ENCODE data around the gene NID1.

The NID1 gene

GRCh38 chr1:236063551-236063918 is 1.4 kb downstream of the NID1 start:
- DNase-seq = no peak

DNA sequence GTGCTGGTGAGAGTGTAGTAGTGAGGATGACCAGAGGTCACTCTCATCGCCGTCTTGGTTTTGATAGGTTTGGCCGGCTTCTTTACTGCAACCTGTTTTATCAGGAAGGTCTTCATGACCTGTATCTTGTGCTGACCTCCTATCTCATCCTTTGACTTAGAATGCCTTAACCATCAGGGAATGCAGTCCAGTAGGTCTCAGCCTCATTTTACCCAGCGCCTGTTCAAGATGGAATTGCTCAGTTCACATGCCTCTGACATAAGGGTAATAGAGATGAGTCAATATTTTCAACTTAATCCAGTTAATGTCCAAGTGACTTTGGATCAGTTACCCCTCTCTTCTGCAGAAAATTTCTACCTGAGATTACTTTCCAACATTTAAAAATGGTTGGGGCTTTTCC is 4.6 kb downstream of the NID1 start:
- DNase-seq = no peak

- no peak for DNase-seq
Measured at GRCh38 chr1:236059011-236059410, 5.9 kb downstream of the NID1 start.

GRCh38 chr1:236058141-236058934 is 6.6 kb downstream of the NID1 start:
- DNase-seq = no peak

- no peak for DNase-seq
Measured at GRCh38 chr1:236057546-236057945, 7.3 kb downstream of the NID1 start.

- no peak for DNase-seq
Measured at GRCh38 chr1:236052232-236052993, 12.5 kb downstream of the NID1 start.

DNA sequence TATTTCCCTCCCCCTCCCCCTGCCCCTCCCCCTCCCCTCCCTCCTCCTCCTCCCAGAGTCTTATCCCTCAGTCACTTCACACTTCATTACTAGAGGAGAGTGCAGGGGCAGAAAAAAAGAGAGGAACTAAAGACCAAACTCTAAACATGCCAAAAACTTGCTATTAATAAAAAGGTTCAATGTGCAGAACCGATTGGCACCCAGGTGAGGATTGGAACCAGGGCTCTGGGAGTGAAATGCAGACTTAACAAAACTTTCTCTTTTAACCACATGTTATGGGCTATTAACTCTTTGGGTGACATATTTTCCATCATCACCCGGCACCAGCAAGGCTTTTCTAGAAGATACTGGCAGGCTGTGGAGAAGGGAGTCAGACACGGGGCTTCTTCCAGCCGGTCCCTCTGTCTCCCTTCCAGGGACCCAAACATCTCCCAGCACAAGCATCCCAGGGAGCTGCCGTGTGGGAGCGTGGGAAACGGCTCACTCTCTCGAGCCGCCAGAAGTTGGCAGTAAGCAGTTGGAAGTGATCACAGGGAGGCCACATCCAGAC is 13.6 kb downstream of the NID1 start:
- DNase-seq = no peak

DNA sequence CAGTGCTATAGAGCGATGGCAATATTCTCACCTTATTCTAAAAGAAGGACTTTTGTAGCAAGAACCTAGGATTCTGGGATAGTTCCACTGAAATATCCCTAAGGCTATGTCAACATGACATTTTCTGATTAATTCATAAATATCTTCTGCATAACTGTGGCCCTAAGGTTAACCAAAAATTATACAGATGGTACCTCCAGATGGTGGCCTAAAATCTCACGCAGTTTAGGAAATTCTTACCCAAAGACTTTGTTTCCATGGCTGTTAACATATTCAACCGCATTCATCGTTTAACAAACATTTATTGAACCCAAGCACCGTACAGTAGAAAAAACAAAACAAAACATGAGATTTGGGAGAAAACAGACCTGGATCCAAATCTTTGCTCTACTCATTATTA is 19.1 kb downstream of the NID1 start:
- no peak for DNase-seq

DNA sequence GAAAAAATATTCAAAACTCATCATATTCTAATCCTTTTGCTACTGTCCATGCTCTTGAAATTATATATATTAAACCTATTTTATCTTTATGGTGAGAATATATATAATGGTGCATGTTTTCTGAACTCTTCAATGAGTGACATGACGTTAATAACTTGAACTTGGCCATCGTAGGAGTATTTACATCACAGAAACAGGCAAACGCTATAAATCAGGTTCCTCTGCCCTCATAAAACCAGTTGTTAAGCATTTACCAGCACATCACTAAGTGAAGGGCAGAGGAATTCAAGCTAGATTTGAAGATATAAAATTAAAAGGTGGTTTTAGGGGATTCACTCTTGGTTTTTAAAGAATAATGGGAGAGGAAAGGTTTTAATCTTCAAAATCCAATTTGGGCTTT is 20.5 kb downstream of the NID1 start:
- no peak for DNase-seq

- DNase-seq = no peak
Measured at GRCh38 chr1:236041631-236042618, 23.0 kb downstream of the NID1 start.

DNA sequence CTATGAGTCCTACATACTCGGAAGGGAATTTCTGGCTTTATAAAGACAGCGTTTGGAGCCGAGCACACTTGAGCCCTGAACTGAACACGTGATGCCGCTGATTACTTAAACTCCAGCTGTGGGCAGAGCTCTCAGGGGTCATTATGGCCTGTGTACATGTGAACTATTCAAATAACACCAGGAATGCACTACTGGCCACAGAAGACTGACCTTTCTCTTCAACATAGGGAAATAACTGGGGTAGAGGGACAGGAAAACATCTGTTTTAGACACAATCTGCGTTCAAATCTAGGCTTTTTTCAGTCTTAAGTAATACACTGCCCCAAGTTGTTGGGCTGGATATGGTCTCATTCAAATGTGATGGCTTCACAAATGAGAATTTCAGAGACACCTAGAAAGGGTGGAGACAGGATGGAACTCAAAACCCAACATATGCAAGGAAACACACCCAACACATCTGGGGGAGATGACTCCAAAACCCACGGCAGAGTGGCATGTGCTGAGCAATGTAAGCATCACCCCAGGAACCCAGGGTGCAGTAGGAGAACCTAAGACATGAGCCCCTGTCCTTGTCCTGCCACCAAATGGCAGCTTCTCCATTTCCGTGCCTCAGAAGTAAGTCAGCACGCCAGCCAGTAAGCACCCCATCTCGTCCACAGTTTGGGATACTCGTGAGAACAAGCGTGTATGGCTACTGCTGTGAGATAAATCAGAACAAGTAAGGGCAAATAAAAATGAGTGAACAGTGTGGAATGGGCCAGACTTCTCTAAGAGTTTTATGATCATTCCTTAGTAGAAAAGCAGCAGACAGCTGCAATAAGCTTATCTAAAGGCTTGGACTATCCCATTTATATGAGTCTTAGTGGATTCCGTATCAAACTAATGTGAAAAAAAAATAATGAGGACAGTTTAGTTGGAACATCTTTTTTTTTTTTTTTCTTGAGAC is 24.9 kb downstream of the NID1 start:
- DNase-seq = no peak

GRCh38 chr1:236038034-236038433 is 26.9 kb downstream of the NID1 start:
- no peak for DNase-seq

GRCh38 chr1:236035681-236036101 is 29.2 kb downstream of the NID1 start:
- no peak for DNase-seq

GRCh38 chr1:236033336-236033735 is 31.6 kb downstream of the NID1 start:
- DNase-seq = no peak

- DNase-seq = no peak
Measured at GRCh38 chr1:236030534-236030933, 34.4 kb downstream of the NID1 start.

- no peak for DNase-seq
Measured at GRCh38 chr1:236029428-236029940, 35.4 kb downstream of the NID1 start.

- no peak for DNase-seq
Measured at GRCh38 chr1:236027104-236027503, 37.8 kb downstream of the NID1 start.

DNA sequence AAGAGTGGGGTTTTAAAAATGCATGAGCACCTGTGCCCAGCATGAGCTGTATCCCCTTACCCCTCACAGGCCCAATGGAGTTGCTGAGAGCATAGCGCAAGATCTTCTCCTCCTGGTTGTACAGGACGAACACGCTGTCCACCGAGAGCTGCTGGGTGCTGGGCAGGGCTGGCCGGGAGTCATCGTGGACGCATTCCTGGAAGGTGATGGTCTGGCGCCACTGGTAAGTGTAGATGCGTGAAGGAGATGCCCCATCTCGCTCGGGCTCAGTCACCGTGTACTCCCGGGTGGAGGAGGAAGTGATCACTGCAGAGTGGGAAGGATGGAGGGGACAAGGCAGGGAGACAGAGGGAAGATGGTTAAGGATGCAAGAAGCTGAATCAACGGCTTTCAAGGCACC is 39.1 kb downstream of the NID1 start:
- DNase-seq = no peak

DNA sequence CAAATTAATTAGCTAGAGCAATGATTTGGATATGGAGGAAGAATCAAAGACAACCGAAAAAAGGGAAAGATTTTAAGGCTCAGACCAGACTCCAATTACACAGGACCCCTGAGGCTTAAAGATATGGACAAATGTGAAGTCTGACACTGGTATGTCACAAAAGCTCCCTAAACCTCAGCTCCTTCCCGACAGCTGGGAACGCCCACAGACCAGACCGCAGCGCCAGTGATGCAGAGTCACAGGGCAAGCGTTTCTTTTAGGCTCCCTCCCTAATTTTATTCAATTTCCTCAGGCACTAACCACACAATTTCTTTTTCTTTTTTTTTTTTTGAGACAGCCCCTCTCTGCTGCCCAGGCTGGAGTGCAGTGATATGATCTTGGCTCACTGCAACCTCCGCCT is 40.2 kb downstream of the NID1 start:
- no peak for DNase-seq

GRCh38 chr1:236023926-236024565 is 40.8 kb downstream of the NID1 start:
- DNase-seq = no peak
